IMR-90 (cell line): Measurements from ENCODE around the gene FBN3. TPM values are rescaled to one million over a fixed set of nuclear protein-coding genes. Genes with fewer than 3 reads are reported as not detected.
A peak's percentile ranks its signal among the peaks of the same experiment; 100 is the strongest.

Experiments used
- ATAC-seq: fragments of 200-7000 bp; cut with Tn5 transposase; 2 replicates; pipeline ENCODE4 v1.9.1; 2020; ENCODE audit warnings: low read depth, mild to moderate bottlenecking, moderate library complexity
- BruUV-seq: library from RNA; stranded (reverse); fragments of 400-500 nt; replicated peaks from 2 replicates; lab custom pipeline; 2021; lab: Mats Ljungman, UMichigan
- CTCF ChIA-PET: fragments of 300-600 bp; formaldehyde crosslinking; extraction: SDS; loops from one replicate; lab custom pipeline; 2021; ENCODE audit warnings: antibody characterized with exemption; lab: Yijun Ruan, JAX
- POLR2A ChIA-PET: fragments of 300-600 bp; sonication (Branson Sonifier 250); formaldehyde crosslinking; loops from one replicate; lab custom pipeline; 2022; ENCODE audit warnings: antibody characterized with exemption; ENCODE audit not compliant: unreplicated experiment; lab: Charles Lee
- DNase-seq: peaks from one replicate; pipeline ENCODE4 v3.0.0; 2013
- H2AFZ ChIP-seq: replicated peaks from 2 replicates; pipeline ENCODE3; 2013; ENCODE audit warnings: low read length, mild to moderate bottlenecking; ENCODE audit not compliant: poor library complexity
- H2AK5ac ChIP-seq: 2 replicates; pipeline ENCODE4 v1.6.1; 2013; ENCODE audit warnings: low read depth, low read length, inconsistent platforms
- H2AK9ac ChIP-seq: replicated peaks from 2 replicates; pipeline ENCODE3; 2013; ENCODE audit warnings: mild to moderate bottlenecking, low read depth, low read length, moderate library complexity; ENCODE audit not compliant: poor library complexity
- H2BK120ac ChIP-seq: 2 replicates; pipeline ENCODE4 v1.6.1; 2013; ENCODE audit warnings: low read depth, low read length, inconsistent platforms
- H2BK15ac ChIP-seq: 3 replicates; pipeline ENCODE4 v1.6.1; 2013; ENCODE audit warnings: low read depth, low read length, inconsistent platforms
- H2BK20ac ChIP-seq: 2 replicates; pipeline ENCODE4 v1.6.1; 2013; ENCODE audit warnings: low read depth, mild to moderate bottlenecking, inconsistent platforms, low read length, moderate library complexity
- H2BK5ac ChIP-seq: 2 replicates; pipeline ENCODE4 v1.6.1; 2013; ENCODE audit warnings: mild to moderate bottlenecking, low read depth, low read length, inconsistent platforms; ENCODE audit not compliant: poor library complexity, severe bottlenecking
- H3K14ac ChIP-seq: replicated peaks from 2 replicates; pipeline ENCODE4 v1.6.1; 2013; ENCODE audit warnings: low read depth, low read length, inconsistent platforms
- H3K18ac ChIP-seq: 2 replicates; pipeline ENCODE4 v1.6.1; 2013; ENCODE audit warnings: low read depth, low read length, control low read depth
- H3K23ac ChIP-seq: 2 replicates; pipeline ENCODE4 v1.6.1; 2013; ENCODE audit warnings: low read depth, low read length, inconsistent platforms
- H3K27ac ChIP-seq: 2 replicates; pipeline ENCODE4 v1.5.1; 2013; ENCODE audit warnings: mild to moderate bottlenecking, control low read depth, low read length; ENCODE audit not compliant: insufficient read depth
- H3K27me3 ChIP-seq: 2 replicates; pipeline ENCODE4 v1.6.1; 2013; ENCODE audit warnings: low read length; ENCODE audit not compliant: control insufficient read depth, insufficient read depth
- H3K36me3 ChIP-seq: 2 replicates; pipeline ENCODE4 v1.6.1; 2013; ENCODE audit warnings: low read length, mixed read lengths; ENCODE audit not compliant: control insufficient read depth, insufficient read depth
- H3K4ac ChIP-seq: 2 replicates; pipeline ENCODE4 v1.6.1; 2013; ENCODE audit warnings: low read depth, low read length, inconsistent platforms
- H3K4me1 ChIP-seq: 2 replicates; pipeline ENCODE4 v1.6.1; 2013; ENCODE audit warnings: low read length, mixed read lengths; ENCODE audit not compliant: control insufficient read depth, insufficient read depth
- H3K4me2 ChIP-seq: 2 replicates; pipeline ENCODE4 v1.6.1; 2013; ENCODE audit warnings: low read depth, mild to moderate bottlenecking, control low read depth, low read length, moderate library complexity
- H3K4me3 ChIP-seq: 2 replicates; pipeline ENCODE4 v1.5.1; 2013; ENCODE audit warnings: low read depth, mild to moderate bottlenecking, control low read depth, low read length, moderate library complexity; ENCODE audit not compliant: insufficient read depth
- H3K56ac ChIP-seq: 2 replicates; pipeline ENCODE4 v1.6.1; 2013; ENCODE audit warnings: low read length, inconsistent platforms; ENCODE audit not compliant: insufficient read depth; ENCODE audit errors: extremely low read depth
- H3K79me1 ChIP-seq, 2 experiments: 2 replicates each; pipeline ENCODE4 v1.6.1; 2013; ENCODE audit warnings: low read length in 2 of 2, inconsistent platforms in 1 of 2, low read depth in 1 of 2
- H3K9ac ChIP-seq: 2 replicates; pipeline ENCODE4 v1.6.1; 2013; ENCODE audit warnings: low read depth, low read length, control low read depth
- H3K9me1 ChIP-seq: 2 replicates; pipeline ENCODE4 v1.6.1; 2013; ENCODE audit warnings: low read length, inconsistent platforms; ENCODE audit not compliant: insufficient read depth
- H3K9me3 ChIP-seq: 2 replicates; pipeline ENCODE4 v1.6.1; 2013; ENCODE audit warnings: low read length; ENCODE audit not compliant: control insufficient read depth, insufficient read depth
- H4K20me1 ChIP-seq: 2 replicates; pipeline ENCODE4 v1.6.1; 2013; ENCODE audit warnings: low read length, inconsistent platforms; ENCODE audit not compliant: insufficient read depth
- H4K5ac ChIP-seq: 2 replicates; pipeline ENCODE4 v1.6.1; 2013; ENCODE audit warnings: mild to moderate bottlenecking, low read depth, low read length, control low read depth
- H4K8ac ChIP-seq, 2 experiments: 2 replicates each; pipeline ENCODE4 v1.6.1; 2013; ENCODE audit warnings: low read depth in 2 of 2, low read length in 2 of 2, control low read depth in 1 of 2, inconsistent platforms in 1 of 2
- H4K91ac ChIP-seq: 2 replicates; pipeline ENCODE4 v1.6.1; 2013; ENCODE audit warnings: low read depth, low read length, inconsistent platforms; ENCODE audit not compliant: insufficient read depth
- BHLHE40 ChIP-seq: fragments of 150-350 bp; IDR thresholded peaks from 2 replicates; pipeline ENCODE4 v1.6.1; 2016; ENCODE audit warnings: mild to moderate bottlenecking, low read depth, low read length
- CEBPB ChIP-seq: IDR thresholded peaks from 2 replicates; pipeline ENCODE4 v1.6.1; 2012; ENCODE audit warnings: low read depth, low read length, improper control_type of control experiment
- CTCF ChIP-seq: conservative IDR thresholded peaks from 2 replicates; pipeline ENCODE4 v1.5.1; 2012; ENCODE audit warnings: mild to moderate bottlenecking, low read depth, low read length, improper control_type of control experiment
- FOS ChIP-seq: fragments of 150-350 bp; IDR thresholded peaks from 2 replicates; pipeline ENCODE4 v1.6.1; 2016; ENCODE audit warnings: low read depth, low read length
- MAFK ChIP-seq: IDR thresholded peaks from 2 replicates; pipeline ENCODE4 v1.6.1; 2012; ENCODE audit warnings: low read depth, low read length, improper control_type of control experiment
- MAZ ChIP-seq: IDR thresholded peaks from 2 replicates; pipeline ENCODE4 v1.6.1; 2012; ENCODE audit warnings: low read depth, mild to moderate bottlenecking, low read length, improper control_type of control experiment, moderate library complexity, borderline replicate concordance
- MXI1 ChIP-seq: IDR thresholded peaks from 2 replicates; pipeline ENCODE4 v1.6.1; 2012; ENCODE audit warnings: low read depth, mild to moderate bottlenecking, low read length, moderate library complexity, borderline replicate concordance
- NFE2L2 ChIP-seq: fragments of 150-350 bp; IDR thresholded peaks from 2 replicates; pipeline ENCODE4 v1.6.1; 2016; ENCODE audit warnings: low read depth, mild to moderate bottlenecking, low read length
- POLR2A ChIP-seq: IDR thresholded peaks from 2 replicates; pipeline ENCODE4 v1.6.1; 2012; ENCODE audit warnings: mild to moderate bottlenecking, low read depth, low read length
- RAD21 ChIP-seq: IDR thresholded peaks from 2 replicates; pipeline ENCODE4 v1.6.1; 2012; ENCODE audit warnings: low read length, improper control_type of control experiment
- RCOR1 ChIP-seq: IDR thresholded peaks from 2 replicates; pipeline ENCODE4 v1.6.1; 2012; ENCODE audit warnings: mild to moderate bottlenecking, low read length, improper control_type of control experiment; ENCODE audit not compliant: insufficient replicate concordance
- RFX5 ChIP-seq: IDR thresholded peaks from 2 replicates; pipeline ENCODE4 v1.8.0; 2012; ENCODE audit warnings: low read depth, mild to moderate bottlenecking, low read length, moderate library complexity
- SMC3 ChIP-seq: fragments of 150-350 bp; IDR thresholded peaks from 2 replicates; pipeline ENCODE4 v1.6.1; 2016; ENCODE audit warnings: low read depth, mild to moderate bottlenecking, antibody characterized with exemption, low read length, moderate library complexity
- USF2 ChIP-seq: fragments of 150-350 bp; IDR thresholded peaks from 2 replicates; pipeline ENCODE4 v1.6.1; 2017; ENCODE audit warnings: mild to moderate bottlenecking, antibody characterized with exemption, low read length, low read depth
- WGBS, 2 experiments: methylation state at CpG; one replicate each; pipeline versions ENCODE4 v1.1.5 to v1.1.7; 2013; ENCODE audit warnings: missing lambda C conversion rate in 2 of 2; ENCODE audit not compliant: insufficient read length in 1 of 2; ENCODE audit errors: extremely low coverage in 2 of 2; 5-methylcytosine and 5-hydroxymethylcytosine counted together
- dilution Hi-C: fragments of 300-500 bp; cut with HindIII; formaldehyde crosslinking; loops from one replicate; pipeline ENCODE4 v1.14.3; 2018; ENCODE audit warnings: low sequenced_read_pairs; ENCODE audit not compliant: unreplicated experiment
- in situ Hi-C: fragments of 300-500 bp; cut with MboI; formaldehyde crosslinking; loops from 3 replicates; pipeline ENCODE4 v1.14.3; 2019; ENCODE audit warnings: low sequenced_read_pairs, inconsistent platforms, mixed read lengths
- intact Hi-C: fragments of 100-400 bp; cut with micrococcal nuclease; formaldehyde crosslinking; loops from 2 replicates; pipeline ENCODE4 v1.10.0; 2022
- polyA plus RNA-seq, 3 experiments: library from polyadenylated mRNA; depleted of rRNA; stranded (reverse); fragments of >200 nt; gene quantifications; 2 replicates each; pipeline ENCODE4 v1.2.3, GENCODE V29; 2012; ENCODE audit warnings: low replicate concordance in 1 of 3
- total RNA-seq: library from RNA; depleted of rRNA; stranded (reverse); fragments of >200 nt; gene quantifications from 2 replicates; pipeline ENCODE4 v1.2.3, GENCODE V29; 2012

The FBN3 gene
- total and polyA plus RNA-seq, 2 of the 4 experiments (the other 2 are of a cell fraction), result not detected

DNA sequence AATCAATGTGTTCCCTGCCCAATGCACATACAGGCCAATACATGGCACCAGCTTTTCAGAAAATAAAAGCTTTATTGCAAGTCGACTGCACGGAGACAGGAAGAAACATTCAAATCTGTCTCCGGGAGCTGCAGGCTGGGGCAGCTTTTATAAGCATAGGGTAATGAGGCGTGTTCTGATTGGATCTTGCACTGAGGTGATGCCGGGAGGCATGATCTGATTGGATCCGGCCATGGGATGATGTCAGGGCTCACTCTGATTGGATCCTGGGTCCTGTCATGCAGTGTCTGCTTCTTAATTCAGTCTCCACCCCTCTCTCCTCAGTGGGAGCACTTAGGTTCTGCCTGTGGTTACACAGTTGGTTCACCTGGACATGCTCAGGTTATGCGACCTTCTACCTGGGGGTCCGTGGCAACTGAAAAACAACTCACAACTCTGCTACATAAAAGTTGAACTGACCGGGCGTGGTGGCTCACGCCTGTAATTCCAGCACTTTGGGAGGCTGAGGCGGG is 11.8 kb upstream of the FBN3 start:
- H3K27ac ChIP-seq, result no peak overlapping the region
- WGBS, 2 experiments, result 17% methylated on average over 3 of the region's 12 CpGs; no CpG with 5 or more reads in 1 of the 2 experiments
- TF ChIP-seq RAD21 (no peak), NFE2L2 (no peak), MAZ (no peak), MAFK (no peak), SMC3 (no peak), FOS (no peak), MXI1 (no peak), RCOR1 (no peak), USF2 (no peak), POLR2A (no peak), BHLHE40 (no peak), RFX5 (no peak), CEBPB (no peak), CTCF (no peak)
- no peak for DNase-seq
- H3K9me3 ChIP-seq, result no peaks in the 10 kb centered on the region
- H4K91ac ChIP-seq, result no peak overlapping the region
- H3K23ac ChIP-seq, result no peak overlapping the region
- H3K4ac ChIP-seq, result no peak overlapping the region
- H3K4me1 ChIP-seq, result peaks cover 2% of the 10 kb centered on the region; the same call in 1 of the 2 replicates
- H4K5ac ChIP-seq, result no peak overlapping the region
- no peak overlapping the region for H2AK5ac ChIP-seq
- no peaks in the 10 kb centered on the region for H3K36me3 ChIP-seq
- H2AFZ ChIP-seq, result peak overlapping the region; percentile 32
- H3K14ac ChIP-seq, result no peak overlapping the region
- no peak overlapping the region for H3K4me3 ChIP-seq
- no peaks in the 10 kb centered on the region for H3K9me1 ChIP-seq
- H2BK15ac ChIP-seq, result no peak overlapping the region
- H4K8ac ChIP-seq, result no peak overlapping the region
- no peak overlapping the region for H2AK9ac ChIP-seq
- H3K56ac ChIP-seq, result no peak overlapping the region
- ATAC-seq, result no peak
- ChIA-PET POLR2A (no interaction called here), CTCF (interaction anchor here (0.6 kb wide), 1 partner anchor 107 kb away, joined by 9 read pairs; no protein-coding TSS in a partner anchor)
- no TSS peak for BruUV-seq
- H3K27me3 ChIP-seq, result no peaks in the 10 kb centered on the region
- H3K4me2 ChIP-seq, result no peak overlapping the region
- intact Hi-C loops, result no loop called here
- no peak overlapping the region for H2BK120ac ChIP-seq
- no peak overlapping the region for H3K9ac ChIP-seq
- in situ Hi-C loops, result no loop called here
- no peak overlapping the region for H3K18ac ChIP-seq
- dilution Hi-C loops, result no loop called here
- H3K79me1 ChIP-seq, result no peaks in the 10 kb centered on the region
- no peaks in the 10 kb centered on the region for H4K20me1 ChIP-seq
- H2BK20ac ChIP-seq, result no peak overlapping the region
- H2BK5ac ChIP-seq, result no peak overlapping the region
